ENCODE measurements around the gene ERFL. TPM values are rescaled to one million over a fixed set of nuclear protein-coding genes. Genes with fewer than 3 reads are reported as not detected.

Gene ERFL
- total RNA-seq, 1 experiment from 2014 or later: not detected

GRCh38 chr19:41934849-41935374 lies 6.7 kb upstream of the ERFL start:
- Mint-ChIP-seq H3K27ac (ENCODE audit: low read depth, unreplicated experiment) (no peak overlapping the region), H3K4me1 (ENCODE audit: insufficient read depth, unreplicated experiment) (peaks cover 20% of the 10 kb centered on the region), H3K27me3 (ENCODE audit: insufficient read depth, unreplicated experiment) (peaks cover 52% of the 10 kb centered on the region), H3K9me3 (ENCODE audit: unreplicated experiment) (no peaks in the 10 kb centered on the region), H3K36me3 (ENCODE audit: insufficient read depth, unreplicated experiment) (peaks cover 5% of the 10 kb centered on the region), H3K4me3 (ENCODE audit: unreplicated experiment) (no peak overlapping the region)
- ChIA-PET POLR2A (no interaction called here), CTCF (interaction anchor here (0.5 to 1.8 kb wide), 6 partner anchors 16 to 141 kb away, joined by 3 to 5 read pairs (median 4); partner anchors contain the start of gene RABAC1)
- BruUV-seq (replicated peaks): no TSS peak
- DNase-seq (ENCODE audit: unreplicated experiment): peak; percentile 80
- intact Hi-C loops (cut with micrococcal nuclease): loop anchor here (1.0 kb wide), 1 partner anchor 48 kb away; no protein-coding TSS in a partner anchor
- peak; percentile 80 for TF ChIP-seq CTCF (IDR thresholded peaks at IDR 0.05; ENCODE audit: unreplicated experiment)

- Mint-ChIP-seq H3K36me3 (ENCODE audit: insufficient read depth, unreplicated experiment) (peaks cover 5% of the 10 kb centered on the region), H3K27me3 (ENCODE audit: insufficient read depth, unreplicated experiment) (peaks cover 52% of the 10 kb centered on the region), H3K4me1 (ENCODE audit: insufficient read depth, unreplicated experiment) (peaks cover 25% of the 10 kb centered on the region), H3K9me3 (ENCODE audit: unreplicated experiment) (no peaks in the 10 kb centered on the region), H3K4me3 (ENCODE audit: unreplicated experiment) (no peak overlapping the region), H3K27ac (ENCODE audit: low read depth, unreplicated experiment) (no peak overlapping the region)
- no TSS peak for BruUV-seq (replicated peaks)
- TF ChIP-seq CTCF (IDR thresholded peaks at IDR 0.05; ENCODE audit: unreplicated experiment): no peak
- intact Hi-C loops (cut with micrococcal nuclease): no loop called here
- ChIA-PET CTCF (interaction anchor here (0.6 to 1.8 kb wide), 12 partner anchors 10 to 140 kb away, joined by 3 to 5 read pairs (median 4); partner anchors contain the start of gene RABAC1), POLR2A (no interaction called here)
- DNase-seq (ENCODE audit: unreplicated experiment): no peak
Measured at GRCh38 chr19:41933693-41934426, 5.6 kb upstream of the ERFL start.

DNA sequence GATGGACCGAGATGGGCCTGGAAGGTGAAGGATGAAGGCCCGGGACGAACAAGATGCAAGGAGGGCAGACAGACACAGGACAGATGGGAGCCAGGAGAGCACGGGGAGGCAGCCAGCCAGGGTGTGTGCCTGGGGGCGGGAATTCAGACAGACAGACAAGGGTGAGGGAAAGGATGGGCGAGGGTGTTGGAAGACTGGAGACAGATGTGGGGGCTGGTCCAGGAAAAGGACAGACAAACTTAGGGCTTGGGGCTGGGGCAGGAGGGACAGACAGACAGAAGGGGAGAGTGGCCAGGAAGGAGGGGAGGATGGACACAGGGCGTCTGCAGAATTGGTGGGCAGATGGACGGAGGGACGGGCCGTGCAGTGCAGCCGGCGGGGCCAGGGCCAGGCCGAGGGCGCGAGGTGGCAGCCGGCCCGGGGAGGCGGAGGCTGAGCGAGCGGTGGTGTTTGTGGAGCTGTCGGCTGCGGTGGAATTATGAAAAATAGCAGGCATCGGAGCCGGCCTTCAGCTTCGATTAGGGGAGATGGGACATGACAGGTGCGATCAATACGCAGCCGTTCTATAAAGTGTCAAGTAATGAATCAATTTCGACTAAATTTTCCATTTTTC lies 4.6 kb upstream of the ERFL start:
- H3K9me3 Mint-ChIP-seq (ENCODE audit: unreplicated experiment): no peaks in the 10 kb centered on the region
- DNase-seq (ENCODE audit: unreplicated experiment): no peak
- TF ChIP-seq CTCF (IDR thresholded peaks at IDR 0.05; ENCODE audit: unreplicated experiment): no peak
- intact Hi-C loops (cut with micrococcal nuclease): no loop called here
- ChIA-PET POLR2A (no interaction called here), CTCF (no interaction called here)
- peaks cover 27% of the 10 kb centered on the region for H3K4me1 Mint-ChIP-seq (ENCODE audit: insufficient read depth, unreplicated experiment)
- BruUV-seq (replicated peaks): no TSS peak
- peaks cover 5% of the 10 kb centered on the region for H3K36me3 Mint-ChIP-seq (ENCODE audit: insufficient read depth, unreplicated experiment)
- no peak overlapping the region for H3K27ac Mint-ChIP-seq (ENCODE audit: low read depth, unreplicated experiment)
- H3K27me3 Mint-ChIP-seq (ENCODE audit: insufficient read depth, unreplicated experiment): peaks cover 52% of the 10 kb centered on the region
- H3K4me3 Mint-ChIP-seq (ENCODE audit: unreplicated experiment): no peak overlapping the region

DNA sequence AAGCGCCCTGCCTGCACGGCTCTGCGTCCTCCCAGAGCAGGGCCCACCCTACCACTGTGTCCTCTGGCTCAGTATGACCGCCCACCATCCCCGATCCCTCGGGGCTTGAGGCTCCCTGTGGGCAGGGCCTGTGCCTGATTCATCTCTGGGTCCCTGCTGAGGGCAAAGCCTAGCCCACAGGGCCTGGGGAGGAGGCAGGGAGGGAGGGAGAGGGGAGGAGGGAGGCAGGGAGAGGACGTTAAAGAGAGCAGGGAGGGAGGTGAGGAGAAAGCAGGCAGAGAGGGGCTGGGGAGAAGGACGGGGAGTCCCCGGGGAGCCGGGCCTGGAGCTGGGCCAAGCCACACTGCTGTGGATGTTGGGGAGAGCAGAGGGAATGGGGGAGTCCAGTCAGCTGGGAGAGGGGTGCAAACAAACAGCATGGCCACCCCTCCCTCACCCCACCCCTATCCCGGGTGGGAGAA lies 4.0 kb upstream of the ERFL start:
- intact Hi-C loops (cut with micrococcal nuclease): no loop called here
- POLR2A ChIA-PET: no interaction called here
- no peak overlapping the region for H3K4me3 Mint-ChIP-seq (ENCODE audit: unreplicated experiment)
- no peaks in the 10 kb centered on the region for H3K9me3 Mint-ChIP-seq (ENCODE audit: unreplicated experiment)
- BruUV-seq (replicated peaks): no TSS peak
- CTCF ChIA-PET: no interaction called here
- no peak overlapping the region for H3K27ac Mint-ChIP-seq (ENCODE audit: low read depth, unreplicated experiment)
- H3K27me3 Mint-ChIP-seq (ENCODE audit: insufficient read depth, unreplicated experiment): peaks cover 52% of the 10 kb centered on the region
- peaks cover 27% of the 10 kb centered on the region for H3K4me1 Mint-ChIP-seq (ENCODE audit: insufficient read depth, unreplicated experiment)
- no peak for TF ChIP-seq CTCF (IDR thresholded peaks at IDR 0.05; ENCODE audit: unreplicated experiment)
- DNase-seq (ENCODE audit: unreplicated experiment): no peak
- peaks cover 5% of the 10 kb centered on the region for H3K36me3 Mint-ChIP-seq (ENCODE audit: insufficient read depth, unreplicated experiment)
